Dendritic cell treated with granulocyte-macrophage colony-stimulating factor and Interleukin-4, amounts not matched to agents 40 ng/mL and 50 ng/mL, for 4 days (primary cell): ENCODE results near the gene PPFIA1.
A peak's percentile ranks its signal among the peaks of the same experiment; 100 is the strongest.
"Not testable (repeated sequence)": the region's sequence is repeated elsewhere in the genome, so short reads cannot be mapped to it uniquely, and the experiment has no call there.

Experiments
- H3K27ac Mint-ChIP-seq: one replicate; pipeline ENCODE4 v1.8.0; 2022; ENCODE audit warnings: mild to moderate bottlenecking, mixed read lengths
- H3K27me3 Mint-ChIP-seq: one replicate; pipeline ENCODE4 v1.8.0; 2022; ENCODE audit warnings: mild to moderate bottlenecking, mixed read lengths
- H3K36me3 Mint-ChIP-seq: one replicate; pipeline ENCODE4 v1.8.0; 2022; ENCODE audit warnings: low read depth, mixed read lengths
- H3K4me1 Mint-ChIP-seq: one replicate; pipeline ENCODE4 v1.8.0; 2022; ENCODE audit warnings: low read depth, mixed read lengths
- H3K4me3 Mint-ChIP-seq: one replicate; pipeline ENCODE4 v1.8.0; 2022; ENCODE audit warnings: mild to moderate bottlenecking, moderate library complexity, mixed read lengths
- H3K9me3 Mint-ChIP-seq: one replicate; pipeline ENCODE4 v1.8.0; 2022; ENCODE audit warnings: mixed read lengths
- intact Hi-C: fragments of 100-400 bp; cut with micrococcal nuclease; formaldehyde crosslinking; loops from one replicate; pipeline ENCODE4 v1.15.0; 2022

PPFIA1 gene

DNA sequence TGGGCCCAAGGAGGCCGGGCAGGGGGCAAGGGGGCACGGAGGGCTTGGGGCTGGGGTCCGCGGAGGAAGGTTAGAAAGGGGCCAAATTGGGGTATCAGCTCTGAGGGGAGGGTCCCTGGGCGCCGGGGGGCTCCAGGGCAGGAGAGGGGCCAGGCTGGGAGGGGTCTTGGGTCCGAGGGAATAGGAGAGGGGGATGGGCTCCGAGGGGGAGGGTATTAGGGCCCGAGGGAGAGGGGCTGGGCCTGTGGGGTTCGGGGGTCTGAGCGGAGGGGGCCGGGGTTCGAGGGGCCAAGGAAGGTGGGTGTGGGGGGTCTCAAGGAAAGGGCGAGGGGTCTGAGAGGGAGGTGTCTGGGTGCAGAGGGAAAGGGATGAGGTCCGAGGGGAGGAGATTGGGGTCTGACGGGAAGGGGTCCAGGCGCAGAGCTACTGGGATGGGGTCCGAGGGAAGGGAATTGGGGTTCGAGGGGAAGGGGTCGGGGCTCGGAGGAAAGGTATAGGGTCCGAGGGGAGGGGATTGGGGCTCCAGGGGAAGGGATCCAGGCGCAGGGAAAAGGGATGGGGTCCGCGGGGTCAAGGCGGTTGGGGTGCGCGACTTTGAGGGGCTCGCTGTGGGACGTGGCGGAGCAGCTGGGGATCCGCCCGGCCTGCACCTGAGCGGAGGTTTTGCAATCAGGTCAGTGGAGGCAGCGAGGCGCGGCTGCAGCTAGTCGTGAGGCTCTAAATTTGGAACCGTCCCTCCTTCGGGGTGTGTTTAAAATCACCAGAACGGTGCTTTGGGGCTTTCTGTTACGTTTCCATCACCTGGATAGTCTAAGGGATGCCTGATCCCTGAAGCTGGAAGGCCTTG is 128.6 kb downstream of the PPFIA1 start:
- Mint-ChIP-seq H3K27me3 (peaks cover 90% of the 10 kb centered on the region), H3K27ac (peak overlapping the region; percentile 34), H3K4me1 (peaks cover 29% of the 10 kb centered on the region), H3K9me3 (no peaks in the 10 kb centered on the region), H3K36me3 (no peaks in the 10 kb centered on the region), H3K4me3 (peak overlapping the region; percentile 61)
- intact Hi-C loops, result loop anchor here (5.0 kb wide), 1 partner anchor 127 kb away; the partner anchor contains the start of gene PPFIA1

DNA sequence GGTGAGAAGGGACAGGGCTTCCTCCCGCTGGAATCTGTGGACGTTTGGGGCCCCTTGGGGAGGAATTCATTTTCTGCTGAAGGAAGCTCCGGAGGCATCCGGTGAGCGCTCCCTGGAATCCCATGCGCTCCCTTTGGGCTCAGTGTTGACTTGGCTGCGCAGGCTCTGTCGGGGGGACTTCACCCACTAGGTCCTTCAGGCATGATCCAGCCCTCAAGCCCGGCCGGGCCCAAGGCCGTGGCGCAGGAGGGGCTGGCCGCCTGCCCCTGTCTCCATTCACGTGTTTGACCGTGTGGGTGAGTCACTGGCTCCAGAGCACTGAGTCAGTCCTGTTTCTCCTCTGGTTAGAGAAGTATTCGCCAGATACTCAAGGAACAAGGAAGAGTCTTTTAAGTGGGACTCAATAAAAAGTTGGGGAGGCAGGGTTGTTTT is 129.2 kb downstream of the PPFIA1 start:
- Mint-ChIP-seq H3K27ac (peak overlapping the region; percentile 34), H3K4me3 (peak overlapping the region; percentile 34), H3K27me3 (peaks cover 89% of the 10 kb centered on the region), H3K9me3 (no peaks in the 10 kb centered on the region), H3K4me1 (peaks cover 29% of the 10 kb centered on the region), H3K36me3 (no peaks in the 10 kb centered on the region)
- intact Hi-C loops, result loop anchor here (5.0 kb wide), 1 partner anchor 127 kb away; the partner anchor contains the start of gene PPFIA1

DNA sequence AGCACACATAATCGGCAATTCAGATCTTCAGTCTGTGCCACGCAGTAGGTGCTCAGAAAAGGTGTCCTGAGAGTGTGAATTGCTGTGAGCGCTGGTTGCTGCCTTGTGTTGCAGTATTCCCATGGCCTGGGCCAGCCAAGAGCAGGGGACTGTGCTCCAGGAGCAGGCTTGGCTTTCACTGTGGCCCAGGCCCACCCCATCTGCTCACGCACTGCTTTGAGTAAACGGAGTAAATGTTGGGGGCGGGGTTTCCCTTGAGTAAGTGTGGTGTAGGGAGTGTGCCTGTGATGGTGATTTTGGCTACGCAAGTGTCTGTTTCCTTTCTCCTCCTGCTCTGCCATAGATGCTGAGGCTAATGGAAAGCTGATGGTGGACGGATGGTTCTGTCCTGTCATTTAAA is 130.2 kb downstream of the PPFIA1 start:
- Mint-ChIP-seq H3K4me3 (no peak overlapping the region), H3K9me3 (no peaks in the 10 kb centered on the region), H3K27ac (no peak overlapping the region), H3K27me3 (peaks cover 89% of the 10 kb centered on the region), H3K36me3 (no peaks in the 10 kb centered on the region), H3K4me1 (peaks cover 29% of the 10 kb centered on the region)
- intact Hi-C loops, result no loop called here

DNA sequence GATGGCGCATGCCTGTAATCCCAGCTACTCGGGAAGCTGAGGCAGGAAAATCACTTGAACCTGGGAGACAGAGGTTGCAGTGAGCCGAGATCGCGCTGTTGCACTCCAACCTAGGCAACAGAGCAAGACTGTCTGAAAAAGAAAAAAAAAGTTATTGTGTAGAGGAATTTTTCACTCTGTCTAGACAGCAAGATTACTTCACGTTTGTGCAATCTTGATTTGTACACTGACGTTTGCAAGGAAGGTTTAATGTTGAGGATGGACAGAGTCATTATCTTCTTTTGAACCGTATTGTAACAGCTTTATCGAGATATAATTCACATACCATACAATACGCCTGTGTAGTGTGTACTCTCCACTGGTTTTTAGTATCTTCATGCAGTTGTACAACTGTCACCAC is 131.5 kb downstream of the PPFIA1 start:
- no peak overlapping the region for H3K4me3 Mint-ChIP-seq
- H3K36me3 Mint-ChIP-seq, result no peaks in the 10 kb centered on the region
- no peaks in the 10 kb centered on the region for H3K9me3 Mint-ChIP-seq
- intact Hi-C loops, result no loop called here
- peaks cover 89% of the 10 kb centered on the region for H3K27me3 Mint-ChIP-seq
- H3K4me1 Mint-ChIP-seq, result peaks cover 28% of the 10 kb centered on the region
- H3K27ac Mint-ChIP-seq, result no peak overlapping the region

DNA sequence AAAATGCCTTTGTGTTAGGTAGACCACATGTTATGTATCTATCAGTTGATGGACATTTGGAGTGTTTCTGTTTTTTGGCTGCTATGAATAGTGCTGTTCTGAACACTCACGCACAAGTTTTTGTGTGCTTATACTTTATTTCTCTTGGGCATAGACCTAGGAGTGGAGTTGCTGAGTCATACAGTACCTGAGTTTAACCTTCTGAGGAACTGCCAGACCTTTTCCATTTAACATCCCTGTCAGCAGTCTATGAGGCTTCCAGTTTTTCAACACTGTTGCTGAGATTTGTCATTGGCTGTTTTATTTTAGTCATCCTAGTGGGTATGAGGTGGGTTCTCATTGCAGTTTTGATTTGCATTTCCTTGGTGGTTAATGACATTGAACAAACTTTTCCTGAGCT is 132.2 kb downstream of the PPFIA1 start:
- Mint-ChIP-seq H3K4me3 (no peak overlapping the region), H3K4me1 (peaks cover 22% of the 10 kb centered on the region), H3K36me3 (no peaks in the 10 kb centered on the region), H3K27ac (no peak overlapping the region), H3K9me3 (no peaks in the 10 kb centered on the region), H3K27me3 (peaks cover 89% of the 10 kb centered on the region)
- intact Hi-C loops, result no loop called here

DNA sequence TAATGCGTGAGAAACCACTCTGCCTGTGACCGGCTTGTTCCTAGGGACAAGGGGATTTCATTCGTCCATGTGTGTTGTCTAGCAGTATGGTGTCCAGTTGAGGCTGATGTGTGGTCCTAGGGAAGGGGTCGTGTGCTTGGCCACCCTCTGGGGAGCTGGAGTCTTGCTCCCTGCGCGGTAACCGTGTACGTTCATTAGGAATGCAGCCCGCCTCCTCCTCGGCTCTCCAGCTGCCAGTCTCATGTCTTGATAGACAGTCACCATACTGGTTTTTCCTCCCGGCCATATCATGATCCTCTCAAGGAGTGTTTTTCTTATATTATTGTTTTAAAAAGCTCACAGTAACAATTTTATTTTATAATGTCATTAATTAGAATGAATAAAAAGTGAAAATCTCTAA is 133.8 kb downstream of the PPFIA1 start:
- Mint-ChIP-seq H3K4me3 (no peak overlapping the region), H3K4me1 (peaks cover 12% of the 10 kb centered on the region), H3K36me3 (no peaks in the 10 kb centered on the region), H3K9me3 (no peaks in the 10 kb centered on the region), H3K27ac (no peak overlapping the region), H3K27me3 (peaks cover 92% of the 10 kb centered on the region)
- intact Hi-C loops, result no loop called here

DNA sequence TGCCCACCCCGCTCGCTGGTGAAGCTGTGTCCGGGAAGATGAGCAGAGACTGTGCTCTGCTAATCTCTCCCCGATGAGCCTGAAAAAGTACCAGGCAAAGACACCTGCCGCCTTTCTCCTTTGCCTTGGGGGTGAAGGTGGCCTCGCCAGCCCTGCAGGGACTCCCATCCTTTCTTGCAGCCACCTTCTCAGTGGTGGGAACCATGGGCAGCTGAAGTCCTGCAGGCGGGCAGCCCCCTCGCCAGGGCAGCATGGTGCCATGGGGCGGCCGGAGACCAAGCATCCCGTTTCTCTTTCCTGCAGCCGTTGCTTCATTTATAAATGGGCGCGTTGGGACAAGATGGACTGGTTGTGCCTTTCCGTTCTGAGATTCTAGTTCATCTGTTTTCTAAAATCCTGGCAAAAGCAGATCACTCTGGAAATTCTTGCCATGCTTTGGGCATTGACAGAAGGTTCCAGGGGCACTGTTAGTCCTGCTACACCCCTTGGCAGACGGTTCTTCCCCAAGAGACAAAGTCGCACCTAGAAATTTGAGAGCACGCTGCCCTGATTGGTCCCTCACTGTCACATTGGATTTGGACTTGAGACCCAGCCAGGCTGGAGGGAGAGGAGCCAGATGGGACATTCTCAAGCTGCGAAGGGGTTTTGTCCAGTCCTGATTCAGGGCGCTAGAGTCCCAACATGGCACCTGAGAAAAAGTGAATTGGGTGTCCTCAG is 135.3 kb downstream of the PPFIA1 start:
- H3K27me3 Mint-ChIP-seq, result peaks cover 92% of the 10 kb centered on the region
- H3K27ac Mint-ChIP-seq, result no peak overlapping the region
- no peaks in the 10 kb centered on the region for H3K9me3 Mint-ChIP-seq
- intact Hi-C loops, result no loop called here
- H3K4me3 Mint-ChIP-seq, result no peak overlapping the region
- no peaks in the 10 kb centered on the region for H3K36me3 Mint-ChIP-seq
- H3K4me1 Mint-ChIP-seq, result no peaks in the 10 kb centered on the region

DNA sequence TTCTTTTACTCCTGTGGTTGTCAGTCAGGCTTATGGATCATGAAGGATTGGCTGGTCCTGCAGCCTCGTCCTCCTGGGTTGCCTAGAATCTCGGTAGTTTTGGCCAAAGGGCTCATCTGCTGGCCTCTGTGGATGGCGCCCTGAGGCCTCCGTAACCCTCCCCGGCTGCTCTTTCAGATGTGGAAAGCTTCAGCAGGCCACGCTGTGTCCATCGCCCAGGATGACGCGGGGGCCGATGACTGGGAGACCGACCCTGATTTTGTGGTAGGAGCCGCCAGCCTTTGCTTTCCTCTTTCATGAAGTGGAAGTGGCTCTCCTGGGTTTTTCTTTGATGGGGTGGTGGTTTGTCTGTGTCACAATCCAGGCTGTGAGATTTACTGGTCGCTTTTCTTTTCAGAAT is 136.6 kb downstream of the PPFIA1 start:
- no peak overlapping the region for H3K4me3 Mint-ChIP-seq
- no peaks in the 10 kb centered on the region for H3K4me1 Mint-ChIP-seq
- no peak overlapping the region for H3K27ac Mint-ChIP-seq
- H3K36me3 Mint-ChIP-seq, result no peaks in the 10 kb centered on the region
- intact Hi-C loops, result no loop called here
- no peaks in the 10 kb centered on the region for H3K9me3 Mint-ChIP-seq
- peaks cover 92% of the 10 kb centered on the region for H3K27me3 Mint-ChIP-seq

DNA sequence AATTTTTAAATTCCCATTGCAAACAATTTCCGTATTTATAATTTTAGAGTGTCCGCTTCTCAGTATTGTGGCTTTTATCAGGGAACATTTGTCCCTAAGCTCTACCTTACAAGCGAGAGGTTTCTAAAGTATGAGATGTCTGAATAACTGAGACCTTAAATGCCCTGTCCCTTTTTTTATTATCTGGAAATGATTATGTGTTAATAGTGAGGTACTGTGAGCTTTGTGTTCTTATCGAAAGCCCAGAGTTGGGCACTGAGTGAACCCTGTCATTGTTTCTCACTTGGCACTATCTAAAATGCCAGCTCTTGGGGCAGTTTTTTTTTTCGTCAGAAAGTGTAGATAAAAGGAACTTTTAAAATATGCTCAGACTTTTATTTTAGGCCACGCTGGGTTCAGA is 137.3 kb downstream of the PPFIA1 start:
- H3K27ac Mint-ChIP-seq, result no peak overlapping the region
- H3K9me3 Mint-ChIP-seq, result no peaks in the 10 kb centered on the region
- H3K4me1 Mint-ChIP-seq, result no peaks in the 10 kb centered on the region
- no peaks in the 10 kb centered on the region for H3K36me3 Mint-ChIP-seq
- no peak overlapping the region for H3K4me3 Mint-ChIP-seq
- intact Hi-C loops, result no loop called here
- peaks cover 92% of the 10 kb centered on the region for H3K27me3 Mint-ChIP-seq

DNA sequence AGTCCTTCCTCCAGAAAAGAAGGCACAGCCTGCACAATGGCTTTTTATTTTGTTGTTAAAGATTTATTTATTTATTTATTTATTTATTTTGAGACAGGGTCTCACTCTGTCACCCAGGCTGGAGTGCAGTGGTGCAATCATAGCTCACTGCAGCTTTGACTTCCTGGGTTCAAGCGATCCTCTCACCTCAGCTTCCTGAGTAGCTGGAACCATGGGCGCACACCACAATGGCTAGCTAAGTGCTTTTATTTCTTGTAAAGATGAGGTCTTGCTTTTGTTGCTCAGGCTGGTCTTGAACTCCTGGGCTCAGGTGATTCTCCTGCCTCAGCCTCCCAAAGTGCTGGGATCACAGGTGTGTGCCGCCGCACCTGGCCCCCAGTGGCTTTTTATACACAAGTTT is 137.8 kb downstream of the PPFIA1 start:
- H3K9me3 Mint-ChIP-seq, H3K4me3 Mint-ChIP-seq, intact Hi-C loops: not testable (repeated sequence)

DNA sequence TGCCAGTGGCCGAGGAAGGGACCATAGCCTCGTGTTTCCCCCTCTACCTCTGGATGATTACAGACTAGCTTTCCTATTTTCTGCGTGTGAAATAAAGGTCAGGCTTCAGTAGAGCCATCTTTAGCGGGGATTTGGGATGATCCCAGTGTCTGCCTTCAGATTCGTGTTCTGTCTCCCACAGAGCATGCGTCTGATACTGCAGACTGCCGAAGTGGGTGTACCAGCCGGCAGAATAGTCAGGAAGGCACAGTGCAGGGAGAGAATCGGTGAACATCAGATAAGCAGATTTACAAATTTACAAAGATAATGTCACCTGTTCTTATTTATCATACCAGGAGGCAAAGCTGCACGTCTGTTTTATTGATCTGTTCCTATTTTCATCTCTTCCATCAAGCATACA is 138.9 kb downstream of the PPFIA1 start:
- intact Hi-C loops, result no loop called here
- no peaks in the 10 kb centered on the region for H3K4me1 Mint-ChIP-seq
- no peak overlapping the region for H3K27ac Mint-ChIP-seq
- H3K9me3 Mint-ChIP-seq, result no peaks in the 10 kb centered on the region
- no peaks in the 10 kb centered on the region for H3K36me3 Mint-ChIP-seq
- no peak overlapping the region for H3K4me3 Mint-ChIP-seq
- peaks cover 95% of the 10 kb centered on the region for H3K27me3 Mint-ChIP-seq

More for the DNA sequence above, 137.8 kb downstream of the PPFIA1 start:
- not testable (repeated sequence) for H3K4me1 Mint-ChIP-seq, H3K27ac Mint-ChIP-seq, H3K36me3 Mint-ChIP-seq
- peaks cover 92% of the 10 kb centered on the region for H3K27me3 Mint-ChIP-seq

DNA sequence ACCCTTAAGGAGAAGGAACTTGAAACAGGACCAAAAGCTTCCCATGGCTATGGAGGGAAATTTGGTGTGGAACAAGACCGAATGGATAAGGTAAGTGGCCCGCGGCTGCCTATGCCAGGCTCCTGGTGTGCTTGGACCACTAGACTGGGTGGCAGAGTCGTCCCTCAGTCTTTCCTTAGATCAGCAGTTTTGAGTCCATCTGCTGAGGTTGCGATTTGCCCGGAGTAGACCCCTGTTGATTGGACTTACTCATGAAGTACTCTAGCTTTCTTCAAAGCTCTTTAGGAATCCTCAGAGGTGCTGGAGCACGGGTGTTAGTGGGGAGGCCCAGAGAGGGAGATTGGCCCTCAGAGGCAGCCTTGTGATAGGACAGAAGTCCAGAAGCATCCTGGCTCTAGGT is 139.4 kb downstream of the PPFIA1 start:
- H3K27ac Mint-ChIP-seq, result no peak overlapping the region
- no peaks in the 10 kb centered on the region for H3K36me3 Mint-ChIP-seq
- H3K4me3 Mint-ChIP-seq, result no peak overlapping the region
- no peaks in the 10 kb centered on the region for H3K9me3 Mint-ChIP-seq
- H3K4me1 Mint-ChIP-seq, result no peaks in the 10 kb centered on the region
- intact Hi-C loops, result no loop called here
- H3K27me3 Mint-ChIP-seq, result peaks cover 95% of the 10 kb centered on the region

DNA sequence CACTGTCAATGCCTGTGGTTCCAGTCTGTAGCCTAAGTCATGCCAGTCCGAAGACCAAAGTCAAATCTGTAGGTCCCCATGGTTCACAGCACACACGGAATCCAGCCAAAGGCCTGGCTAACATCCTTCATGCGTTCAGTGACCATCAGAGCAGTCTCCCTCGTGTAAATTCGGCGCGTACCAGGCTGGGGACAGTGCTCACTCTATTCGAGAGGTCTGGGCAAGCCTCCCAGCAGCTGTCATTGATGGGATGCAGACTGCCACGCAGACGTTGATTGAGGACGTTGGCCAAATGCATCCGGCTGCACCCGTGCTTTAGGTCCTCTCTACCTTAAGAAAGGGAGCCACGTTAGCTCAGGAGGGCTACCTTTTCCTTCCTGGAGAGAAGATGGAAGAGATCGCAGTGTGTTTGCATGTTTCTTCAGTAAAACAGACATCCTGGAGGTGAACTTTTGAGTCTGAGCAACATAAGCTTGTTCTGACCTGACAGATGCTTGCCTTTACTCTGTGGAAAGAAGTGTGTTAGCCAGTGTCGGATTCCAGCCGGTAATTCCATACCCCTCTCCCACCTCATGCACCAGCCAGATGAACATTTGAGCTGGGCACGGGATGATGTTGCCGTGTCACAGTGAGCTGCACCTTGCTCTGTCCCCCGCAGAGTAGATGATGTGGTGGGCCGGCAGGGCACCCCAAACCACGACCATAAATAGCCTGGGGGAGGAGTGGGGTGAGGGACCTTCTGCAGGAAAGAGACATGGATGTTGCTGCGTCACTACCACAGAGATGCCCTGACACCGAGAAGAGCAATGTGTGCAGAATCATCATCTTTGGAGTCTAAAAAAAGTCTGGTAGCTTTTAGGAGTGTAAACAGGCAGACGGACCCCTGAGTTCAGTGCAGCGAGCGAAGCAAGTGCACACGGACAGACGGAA is 140.1 kb downstream of the PPFIA1 start:
- H3K27me3 Mint-ChIP-seq, result peaks cover 95% of the 10 kb centered on the region
- H3K4me3 Mint-ChIP-seq, result no peak overlapping the region

More for the DNA sequence above, 140.1 kb downstream of the PPFIA1 start:
- H3K36me3 Mint-ChIP-seq, result no peaks in the 10 kb centered on the region
- H3K9me3 Mint-ChIP-seq, result no peaks in the 10 kb centered on the region
- H3K27ac Mint-ChIP-seq, result no peak overlapping the region
- H3K4me1 Mint-ChIP-seq, result peaks cover 4% of the 10 kb centered on the region
- intact Hi-C loops, result no loop called here
